Activated CD8-positive, alpha-beta T cell treated with anti-CD3 and anti-CD28 coated beads for 36 hours (primary cell): ENCODE results near the gene WFDC1. TPM values are rescaled to one million over a fixed set of nuclear protein-coding genes. Genes with fewer than 3 reads are reported as not detected.

Source experiments
- ATAC-seq: fragments of 200-7000 bp; cut with Tn5 transposase; one replicate; pipeline ENCODE4 v1.10.0; 2021; ENCODE audit warnings: mild to moderate bottlenecking, moderate library complexity
- CTCF ChIA-PET: fragments of 350-600 bp; sonication (Branson Sonifier 250); formaldehyde crosslinking; loops from one replicate; lab custom pipeline; 2021; ENCODE audit warnings: antibody characterized with exemption; lab: Charles Lee
- POLR2A ChIA-PET: fragments of 350-600 bp; sonication (Branson Sonifier 250); formaldehyde crosslinking; loops from one replicate; lab custom pipeline; 2021; ENCODE audit warnings: antibody characterized with exemption; lab: Charles Lee
- DNase-seq: peaks from one replicate; pipeline ENCODE4 v3.0.0-alpha.2; 2020
- H3K27ac Mint-ChIP-seq: one replicate; pipeline ENCODE4 v1.8.0; 2021; ENCODE audit warnings: mild to moderate bottlenecking, mixed read lengths
- H3K27me3 Mint-ChIP-seq: one replicate; pipeline ENCODE4 v1.8.0; 2021; ENCODE audit warnings: mixed read lengths
- H3K36me3 Mint-ChIP-seq: one replicate; pipeline ENCODE4 v1.8.0; 2021; ENCODE audit warnings: low read depth, mixed read lengths
- H3K4me1 Mint-ChIP-seq: one replicate; pipeline ENCODE4 v1.8.0; 2021; ENCODE audit warnings: low read depth, mixed read lengths
- H3K4me3 Mint-ChIP-seq: one replicate; pipeline ENCODE4 v1.8.0; 2021; ENCODE audit warnings: mild to moderate bottlenecking, moderate library complexity, mixed read lengths
- H3K9me3 Mint-ChIP-seq: one replicate; pipeline ENCODE4 v1.8.0; 2021; ENCODE audit warnings: mixed read lengths
- CTCF ChIP-seq: fragments of 200-600 bp; IDR thresholded peaks from one replicate; pipeline ENCODE4 v1.8.0; 2022; ENCODE audit warnings: antibody characterized with exemption, mild to moderate bottlenecking
- intact Hi-C: fragments of 100-400 bp; cut with micrococcal nuclease; formaldehyde crosslinking; loops from one replicate; pipeline ENCODE4 v1.10.0; 2022
- total RNA-seq, 2 experiments: library from RNA; stranded (reverse); gene quantifications; one replicate each; pipeline ENCODE4 v1.2.3, GENCODE V29; 2021

WFDC1 gene
- total RNA-seq, 2 experiments from 2014 or later = not detected

GRCh38 chr16:84329843-84330684 is 35.4 kb downstream of the WFDC1 start:
- H3K27ac Mint-ChIP-seq = no peak overlapping the region
- no peaks in the 10 kb centered on the region for H3K4me1 Mint-ChIP-seq
- no peak for TF ChIP-seq CTCF
- H3K9me3 Mint-ChIP-seq = peaks cover 2% of the 10 kb centered on the region
- H3K27me3 Mint-ChIP-seq = no peaks in the 10 kb centered on the region
- ATAC-seq (no peak), DNase-seq (no peak)
- ChIA-PET CTCF (no interaction called here), POLR2A (no interaction called here)
- H3K4me3 Mint-ChIP-seq = no peak overlapping the region
- intact Hi-C loops = no loop called here
- H3K36me3 Mint-ChIP-seq = no peaks in the 10 kb centered on the region

- ChIA-PET POLR2A (no interaction called here), CTCF (no interaction called here)
- DNase-seq (no peak), ATAC-seq (no peak)
- Mint-ChIP-seq H3K27me3 (no peaks in the 10 kb centered on the region), H3K9me3 (peaks cover 7% of the 10 kb centered on the region), H3K4me1 (no peaks in the 10 kb centered on the region), H3K36me3 (no peaks in the 10 kb centered on the region), H3K27ac (no peak overlapping the region), H3K4me3 (no peak overlapping the region)
- no peak for TF ChIP-seq CTCF
- intact Hi-C loops = no loop called here
Observed at GRCh38 chr16:84330685-84331050, 36.0 kb downstream of the WFDC1 start.

- ATAC-seq (no peak), DNase-seq (no peak)
- Mint-ChIP-seq H3K27ac (no peak overlapping the region), H3K36me3 (no peaks in the 10 kb centered on the region), H3K9me3 (peaks cover 12% of the 10 kb centered on the region), H3K4me3 (no peak overlapping the region), H3K4me1 (no peaks in the 10 kb centered on the region), H3K27me3 (no peaks in the 10 kb centered on the region)
- CTCF ChIA-PET = interaction anchor here (1.2 kb wide), 1 partner anchor 55 kb away, joined by 4 read pairs; no protein-coding TSS in a partner anchor
- intact Hi-C loops = no loop called here
- no peak for TF ChIP-seq CTCF
- POLR2A ChIA-PET = no interaction called here
Observed at GRCh38 chr16:84331998-84332780, 37.5 kb downstream of the WFDC1 start.

- no peak overlapping the region for H3K4me3 Mint-ChIP-seq
- no peaks in the 10 kb centered on the region for H3K4me1 Mint-ChIP-seq
- DNase-seq (no peak), ATAC-seq (no peak)
- H3K36me3 Mint-ChIP-seq = no peaks in the 10 kb centered on the region
- peaks cover 16% of the 10 kb centered on the region for H3K9me3 Mint-ChIP-seq
- POLR2A ChIA-PET = no interaction called here
- intact Hi-C loops = no loop called here
- H3K27me3 Mint-ChIP-seq = no peaks in the 10 kb centered on the region
- TF ChIP-seq CTCF = no peak
- CTCF ChIA-PET = interaction anchor here (1.2 kb wide), 1 partner anchor 56 kb away, joined by 4 read pairs; no protein-coding TSS in a partner anchor
- no peak overlapping the region for H3K27ac Mint-ChIP-seq
Observed at GRCh38 chr16:84332975-84333684, 38.5 kb downstream of the WFDC1 start.
